ENCODE results near the gene PAF1. TPM values are rescaled to one million over a fixed set of nuclear protein-coding genes. Genes with fewer than 3 reads are reported as not detected.

PAF1 gene
- total and polyA plus RNA-seq, 4 donors = 13.7 to 29.4 (median 18.9) TPM

DNA sequence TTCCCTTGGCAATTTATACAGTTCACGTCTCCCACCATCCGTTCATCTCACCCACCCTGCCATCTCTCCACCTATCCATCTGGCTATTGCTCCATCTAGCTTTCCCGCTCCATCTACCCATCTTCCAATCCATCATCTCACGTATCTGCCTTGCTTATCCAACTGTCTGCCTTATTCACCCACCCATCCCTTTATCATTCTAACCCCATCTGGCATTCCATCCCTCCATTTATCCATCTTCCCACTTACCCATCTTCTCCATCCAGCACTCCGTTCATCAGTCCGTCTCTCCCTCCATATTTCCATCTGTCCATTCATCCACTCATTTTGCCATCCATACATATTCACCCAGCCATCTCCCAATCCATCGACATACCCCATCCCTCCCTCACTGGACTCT lies 34.8 kb upstream of the PAF1 start:
- H3K4me1 ChIP-seq (ENCODE audit: control insufficient read depth in 4 of 4, insufficient read depth in 4 of 4, low read length in 3 of 4) = no peaks in the 10 kb centered on the region
- H3K27me3 ChIP-seq (ENCODE audit: control insufficient read depth in 4 of 4, insufficient read depth in 4 of 4, low read length in 3 of 4) = no peaks in the 10 kb centered on the region
- H3K4me3 ChIP-seq (ENCODE audit: low read depth in 1 of 3, low read length in 3 of 3) = no peak overlapping the region
- H3K27ac ChIP-seq (ENCODE audit: low read depth in 1 of 2, low read length in 2 of 2) = no peak overlapping the region
- no peak for TF ChIP-seq RAD21 (IDR thresholded peaks at IDR 0.05)
- TF ChIP-seq YY1 (IDR thresholded peaks at IDR 0.05) = no peak
- no peak for TF ChIP-seq FOXA2 (IDR thresholded peaks at IDR 0.05)
- no peak for TF ChIP-seq NR2F2 (IDR thresholded peaks at IDR 0.05)
- TF ChIP-seq FOXA1 (IDR thresholded peaks at IDR 0.05) = no peak
- no peak for TF ChIP-seq EGR1 (IDR thresholded peaks at IDR 0.05; ENCODE audit: low read depth in 2 of 2)
- no peak for TF ChIP-seq REST (IDR thresholded peaks at IDR 0.05)
- TF ChIP-seq HNF4G (IDR thresholded peaks at IDR 0.05) = no peak
- TF ChIP-seq, protein P1, sequence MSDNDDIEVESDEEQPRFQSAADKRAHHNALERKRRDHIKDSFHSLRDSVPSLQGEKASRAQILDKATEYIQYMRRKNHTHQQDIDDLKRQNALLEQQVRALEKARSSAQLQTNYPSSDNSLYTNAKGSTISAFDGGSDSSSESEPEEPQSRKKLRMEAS (IDR thresholded peaks at IDR 0.05) = no peak
- TF ChIP-seq, protein P2, sequence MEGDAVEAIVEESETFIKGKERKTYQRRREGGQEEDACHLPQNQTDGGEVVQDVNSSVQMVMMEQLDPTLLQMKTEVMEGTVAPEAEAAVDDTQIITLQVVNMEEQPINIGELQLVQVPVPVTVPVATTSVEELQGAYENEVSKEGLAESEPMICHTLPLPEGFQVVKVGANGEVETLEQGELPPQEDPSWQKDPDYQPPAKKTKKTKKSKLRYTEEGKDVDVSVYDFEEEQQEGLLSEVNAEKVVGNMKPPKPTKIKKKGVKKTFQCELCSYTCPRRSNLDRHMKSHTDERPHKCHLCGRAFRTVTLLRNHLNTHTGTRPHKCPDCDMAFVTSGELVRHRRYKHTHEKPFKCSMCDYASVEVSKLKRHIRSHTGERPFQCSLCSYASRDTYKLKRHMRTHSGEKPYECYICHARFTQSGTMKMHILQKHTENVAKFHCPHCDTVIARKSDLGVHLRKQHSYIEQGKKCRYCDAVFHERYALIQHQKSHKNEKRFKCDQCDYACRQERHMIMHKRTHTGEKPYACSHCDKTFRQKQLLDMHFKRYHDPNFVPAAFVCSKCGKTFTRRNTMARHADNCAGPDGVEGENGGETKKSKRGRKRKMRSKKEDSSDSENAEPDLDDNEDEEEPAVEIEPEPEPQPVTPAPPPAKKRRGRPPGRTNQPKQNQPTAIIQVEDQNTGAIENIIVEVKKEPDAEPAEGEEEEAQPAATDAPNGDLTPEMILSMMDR (IDR thresholded peaks at IDR 0.05; ENCODE audit: low read depth, low read length, missing input control) = no peak
- no peak for TF ChIP-seq RXRA (IDR thresholded peaks at IDR 0.05)
- TF ChIP-seq HNF4A (conservative IDR thresholded peaks at IDR 0.05) = no peak
- WGBS = 94% methylated on average over 7 of the region's 7 CpGs
- H3K9ac ChIP-seq (ENCODE audit: low read depth in 1 of 2, low read length in 2 of 2) = no peak overlapping the region
- no peaks in the 10 kb centered on the region for H3K9me3 ChIP-seq (ENCODE audit: control insufficient read depth in 4 of 4, low read length in 3 of 4)
- no peaks in the 10 kb centered on the region for H3K36me3 ChIP-seq (ENCODE audit: control insufficient read depth in 4 of 4, insufficient read depth in 3 of 4, low read depth in 1 of 4, low read length in 3 of 4)
- DNase-seq (ENCODE audit: low spot score) = no peak

DNA sequence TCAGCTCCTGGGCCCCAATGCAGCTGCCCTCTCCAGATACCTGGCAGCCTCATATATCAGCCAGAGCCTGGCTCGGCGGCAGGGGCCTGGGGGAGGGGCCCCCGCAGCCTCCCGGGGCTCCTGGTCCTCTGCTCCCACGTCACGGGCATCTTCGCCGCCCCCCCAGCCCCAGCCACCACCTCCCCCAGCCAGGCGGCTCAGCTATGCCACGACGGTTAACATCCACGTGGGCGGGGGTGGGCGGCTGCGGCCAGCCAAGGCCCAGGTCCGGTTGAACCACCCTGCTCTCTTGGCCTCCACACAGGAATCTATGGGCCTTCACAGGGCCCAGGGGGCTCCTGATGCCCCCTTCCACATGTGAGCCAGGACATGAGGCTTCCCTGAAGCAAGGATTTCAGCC lies 34.0 kb upstream of the PAF1 start:
- WGBS = 90% methylated on average over 16 of the region's 16 CpGs
- no peak overlapping the region for H3K9ac ChIP-seq (ENCODE audit: low read depth in 1 of 2, low read length in 2 of 2)
- no peaks in the 10 kb centered on the region for H3K36me3 ChIP-seq (ENCODE audit: control insufficient read depth in 4 of 4, insufficient read depth in 3 of 4, low read depth in 1 of 4, low read length in 3 of 4)
- TF ChIP-seq GABPA (IDR thresholded peaks at IDR 0.05 in 1 of 2, conservative IDR thresholded peaks at IDR 0.05 in 1 of 2) = no peak
- TF ChIP-seq JUND (IDR thresholded peaks at IDR 0.05) = no peak
- no peak for TF ChIP-seq NR2F2 (IDR thresholded peaks at IDR 0.05)
- H3K4me1 ChIP-seq (ENCODE audit: control insufficient read depth in 4 of 4, insufficient read depth in 4 of 4, low read length in 3 of 4) = no peaks in the 10 kb centered on the region
- DNase-seq (ENCODE audit: low spot score) = no peak
- H3K27ac ChIP-seq (ENCODE audit: low read depth in 1 of 2, low read length in 2 of 2) = no peak overlapping the region
- H3K27me3 ChIP-seq (ENCODE audit: control insufficient read depth in 4 of 4, insufficient read depth in 4 of 4, low read length in 3 of 4) = no peaks in the 10 kb centered on the region
- no peaks in the 10 kb centered on the region for H3K9me3 ChIP-seq (ENCODE audit: control insufficient read depth in 4 of 4, low read length in 3 of 4)
- no peak overlapping the region for H3K4me3 ChIP-seq (ENCODE audit: low read depth in 1 of 3, low read length in 3 of 3)

Data from liver (tissue), 9 donors.